Activated B cell treated with CpG ODN at 0.5 μM for 24 hours (primary cell): ENCODE data around the gene ZBTB45. TPM values are rescaled to one million over a fixed set of nuclear protein-coding genes. Genes with fewer than 3 reads are reported as not detected.

Experiments used
- ATAC-seq: fragments of 200-7000 bp; cut with Tn5 transposase; one replicate; pipeline ENCODE4 v1.10.0; 2021; ENCODE audit warnings: low read depth, mild to moderate bottlenecking, moderate library complexity
- CTCF ChIA-PET: fragments of 350-600 bp; sonication (Branson Sonifier 250); formaldehyde crosslinking; loops from one replicate; lab custom pipeline; 2021; ENCODE audit warnings: antibody characterized with exemption; lab: Charles Lee
- POLR2A ChIA-PET: fragments of 350-600 bp; sonication (Branson Sonifier 250); formaldehyde crosslinking; loops from one replicate; lab custom pipeline; 2021; ENCODE audit warnings: antibody characterized with exemption; lab: Charles Lee
- DNase-seq: peaks from one replicate; pipeline ENCODE4 v3.0.0; 2022
- H3K27ac Mint-ChIP-seq: one replicate; pipeline ENCODE4 v1.8.0; 2020; ENCODE audit warnings: mixed read lengths
- H3K27me3 Mint-ChIP-seq: one replicate; pipeline ENCODE4 v1.8.0; 2021; ENCODE audit warnings: mixed read lengths
- H3K36me3 Mint-ChIP-seq: one replicate; pipeline ENCODE4 v1.8.0; 2021; ENCODE audit warnings: low read depth, mixed read lengths
- H3K4me1 Mint-ChIP-seq: one replicate; pipeline ENCODE4 v1.8.0; 2021; ENCODE audit warnings: mixed read lengths
- H3K4me3 Mint-ChIP-seq: one replicate; pipeline ENCODE4 v1.8.0; 2020; ENCODE audit warnings: mild to moderate bottlenecking, mixed read lengths
- H3K9me3 Mint-ChIP-seq: one replicate; pipeline ENCODE4 v1.8.0; 2020; ENCODE audit warnings: mixed read lengths
- intact Hi-C: fragments of 100-400 bp; cut with micrococcal nuclease; formaldehyde crosslinking; loops from one replicate; pipeline ENCODE4 v1.15.1; 2024
- total RNA-seq: library from RNA; stranded (reverse); gene quantifications from 2 replicates; pipeline ENCODE4 v1.2.3, GENCODE V29; 2022
- TF ChIP-seq, protein P1 (sequence below): fragments of 200-600 bp; IDR thresholded peaks from one replicate; pipeline ENCODE4 v1.8.0; 2022; ENCODE audit warnings: antibody characterized with exemption, mild to moderate bottlenecking

ZBTB45 gene
- total RNA-seq, 1 donor from 2014 or later, result 20.2 TPM

DNA sequence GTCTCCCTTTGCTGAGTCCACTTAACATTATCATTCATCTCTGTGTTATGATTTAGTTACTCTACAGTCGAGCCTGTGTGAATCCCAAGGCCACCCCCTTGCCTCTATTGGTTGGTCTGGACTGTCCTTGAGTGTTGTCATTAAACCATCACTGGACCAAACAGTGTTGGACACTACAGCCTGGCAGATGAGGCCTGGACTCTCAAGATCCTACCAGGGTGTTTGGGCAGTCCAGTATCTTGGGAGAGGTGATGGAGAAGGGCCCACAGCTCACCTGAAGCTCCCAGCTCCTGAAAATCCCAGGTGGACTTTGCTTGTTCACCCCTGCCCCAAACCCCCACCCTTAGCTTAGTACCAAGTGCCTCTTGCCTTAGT lies 31.5 kb upstream of the ZBTB45 start:
- H3K9me3 Mint-ChIP-seq, result no peaks in the 10 kb centered on the region
- H3K27ac Mint-ChIP-seq, result peak overlapping the region; percentile 41
- H3K4me1 Mint-ChIP-seq, result peaks cover 36% of the 10 kb centered on the region
- DNase-seq (no peak), ATAC-seq (no peak)
- peaks cover 89% of the 10 kb centered on the region for H3K36me3 Mint-ChIP-seq
- POLR2A ChIA-PET, result interaction anchor here (0.7 to 1.2 kb wide), 3 partner anchors 9 to 81 kb away, joined by 3 to 6 read pairs (median 4); partner anchors contain the start of gene ZBTB45
- H3K4me3 Mint-ChIP-seq, result no peak overlapping the region
- CTCF ChIA-PET, result no interaction called here
- TF ChIP-seq, protein P1, sequence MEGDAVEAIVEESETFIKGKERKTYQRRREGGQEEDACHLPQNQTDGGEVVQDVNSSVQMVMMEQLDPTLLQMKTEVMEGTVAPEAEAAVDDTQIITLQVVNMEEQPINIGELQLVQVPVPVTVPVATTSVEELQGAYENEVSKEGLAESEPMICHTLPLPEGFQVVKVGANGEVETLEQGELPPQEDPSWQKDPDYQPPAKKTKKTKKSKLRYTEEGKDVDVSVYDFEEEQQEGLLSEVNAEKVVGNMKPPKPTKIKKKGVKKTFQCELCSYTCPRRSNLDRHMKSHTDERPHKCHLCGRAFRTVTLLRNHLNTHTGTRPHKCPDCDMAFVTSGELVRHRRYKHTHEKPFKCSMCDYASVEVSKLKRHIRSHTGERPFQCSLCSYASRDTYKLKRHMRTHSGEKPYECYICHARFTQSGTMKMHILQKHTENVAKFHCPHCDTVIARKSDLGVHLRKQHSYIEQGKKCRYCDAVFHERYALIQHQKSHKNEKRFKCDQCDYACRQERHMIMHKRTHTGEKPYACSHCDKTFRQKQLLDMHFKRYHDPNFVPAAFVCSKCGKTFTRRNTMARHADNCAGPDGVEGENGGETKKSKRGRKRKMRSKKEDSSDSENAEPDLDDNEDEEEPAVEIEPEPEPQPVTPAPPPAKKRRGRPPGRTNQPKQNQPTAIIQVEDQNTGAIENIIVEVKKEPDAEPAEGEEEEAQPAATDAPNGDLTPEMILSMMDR, result no peak
- intact Hi-C loops, result no loop called here
- no peaks in the 10 kb centered on the region for H3K27me3 Mint-ChIP-seq

DNA sequence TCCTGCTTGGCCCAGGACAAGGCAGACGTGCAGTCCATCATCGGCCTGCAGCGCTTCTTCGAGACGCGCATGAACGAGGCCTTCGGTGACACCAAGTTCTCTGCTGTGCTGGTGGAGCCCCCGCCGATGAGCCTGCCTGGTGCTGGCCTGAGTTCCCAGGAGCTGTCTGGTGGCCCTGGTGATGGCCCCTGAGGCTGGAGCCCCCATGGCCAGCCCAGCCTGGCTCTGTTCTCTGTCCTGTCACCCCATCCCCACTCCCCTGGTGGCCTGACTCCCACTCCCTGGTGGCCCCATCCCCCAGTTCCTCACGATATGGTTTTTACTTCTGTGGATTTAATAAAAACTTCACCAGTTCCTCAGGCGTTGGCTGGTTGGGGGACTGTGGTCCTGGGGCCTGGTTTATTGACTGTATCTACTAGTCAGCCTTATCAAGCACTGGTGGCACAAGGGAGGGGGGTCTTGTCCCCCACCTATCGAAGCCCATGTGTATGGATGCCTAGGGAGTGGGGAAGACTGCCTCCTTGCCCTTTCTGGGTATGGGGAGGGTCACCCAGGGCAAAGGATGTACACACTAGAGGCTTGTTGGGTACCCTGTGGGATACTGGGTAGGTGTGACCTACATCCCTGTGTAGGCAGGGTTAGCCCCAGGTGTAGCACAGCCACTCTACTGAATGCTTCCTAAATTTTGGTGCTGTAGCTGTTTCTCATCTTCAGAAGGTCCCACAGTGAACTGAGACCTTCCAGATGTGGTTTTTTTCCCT lies 30.9 kb upstream of the ZBTB45 start:
- peaks cover 89% of the 10 kb centered on the region for H3K36me3 Mint-ChIP-seq
- DNase-seq (no peak), ATAC-seq (no peak)
- H3K27ac Mint-ChIP-seq, result no peak overlapping the region
- H3K4me1 Mint-ChIP-seq, result peaks cover 37% of the 10 kb centered on the region
- ChIA-PET CTCF (no interaction called here), POLR2A (interaction anchor here (0.6 to 1.8 kb wide), 3 partner anchors 9 to 86 kb away, joined by 3 to 6 read pairs (median 4); no protein-coding TSS in a partner anchor)
- intact Hi-C loops, result no loop called here
- TF ChIP-seq, protein P1, result no peak
- H3K9me3 Mint-ChIP-seq, result no peaks in the 10 kb centered on the region
- H3K27me3 Mint-ChIP-seq, result no peaks in the 10 kb centered on the region
- no peak overlapping the region for H3K4me3 Mint-ChIP-seq

DNA sequence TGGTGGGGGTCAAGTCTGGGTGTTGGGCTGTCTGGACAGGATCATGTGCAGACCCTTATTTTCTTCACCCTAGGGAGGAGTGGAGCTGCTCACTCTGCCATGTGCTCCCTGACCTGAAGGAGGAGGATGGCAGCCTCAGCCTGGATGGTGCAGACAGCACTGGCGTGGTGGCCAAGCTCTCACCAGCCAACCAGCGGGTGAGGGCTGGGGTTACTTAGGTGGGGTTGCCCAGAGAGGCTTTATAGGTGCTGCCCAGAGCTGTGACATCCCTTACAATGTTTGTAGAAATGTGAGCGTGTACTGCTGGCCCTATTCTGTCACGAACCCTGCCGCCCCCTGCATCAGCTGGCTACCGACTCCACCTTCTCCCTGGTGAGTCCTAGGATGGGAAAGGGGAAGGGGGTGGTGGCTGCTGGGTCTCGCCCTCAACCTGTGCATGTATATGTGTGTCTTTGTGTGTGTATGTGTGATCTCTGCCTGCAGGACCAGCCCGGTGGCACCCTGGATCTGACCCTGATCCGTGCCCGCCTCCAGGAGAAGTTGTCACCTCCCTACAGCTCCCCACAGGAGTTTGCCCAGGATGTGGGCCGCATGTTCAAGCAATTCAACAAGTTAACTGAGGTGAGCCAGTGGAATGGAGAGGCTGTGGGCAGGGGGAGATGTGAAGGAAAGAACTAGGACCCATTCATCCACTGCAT lies 30.2 kb upstream of the ZBTB45 start:
- Mint-ChIP-seq H3K9me3 (no peaks in the 10 kb centered on the region), H3K27ac (no peak overlapping the region), H3K27me3 (no peaks in the 10 kb centered on the region), H3K36me3 (peaks cover 89% of the 10 kb centered on the region), H3K4me3 (no peak overlapping the region), H3K4me1 (peaks cover 35% of the 10 kb centered on the region)
- DNase-seq (no peak), ATAC-seq (no peak)
- ChIA-PET POLR2A (interaction anchor here (0.6 to 1.8 kb wide), 3 partner anchors 9 to 85 kb away, joined by 3 to 6 read pairs (median 3); partner anchors contain the start of gene UBE2M), CTCF (no interaction called here)
- intact Hi-C loops, result no loop called here
- TF ChIP-seq, protein P1, result no peak

DNA sequence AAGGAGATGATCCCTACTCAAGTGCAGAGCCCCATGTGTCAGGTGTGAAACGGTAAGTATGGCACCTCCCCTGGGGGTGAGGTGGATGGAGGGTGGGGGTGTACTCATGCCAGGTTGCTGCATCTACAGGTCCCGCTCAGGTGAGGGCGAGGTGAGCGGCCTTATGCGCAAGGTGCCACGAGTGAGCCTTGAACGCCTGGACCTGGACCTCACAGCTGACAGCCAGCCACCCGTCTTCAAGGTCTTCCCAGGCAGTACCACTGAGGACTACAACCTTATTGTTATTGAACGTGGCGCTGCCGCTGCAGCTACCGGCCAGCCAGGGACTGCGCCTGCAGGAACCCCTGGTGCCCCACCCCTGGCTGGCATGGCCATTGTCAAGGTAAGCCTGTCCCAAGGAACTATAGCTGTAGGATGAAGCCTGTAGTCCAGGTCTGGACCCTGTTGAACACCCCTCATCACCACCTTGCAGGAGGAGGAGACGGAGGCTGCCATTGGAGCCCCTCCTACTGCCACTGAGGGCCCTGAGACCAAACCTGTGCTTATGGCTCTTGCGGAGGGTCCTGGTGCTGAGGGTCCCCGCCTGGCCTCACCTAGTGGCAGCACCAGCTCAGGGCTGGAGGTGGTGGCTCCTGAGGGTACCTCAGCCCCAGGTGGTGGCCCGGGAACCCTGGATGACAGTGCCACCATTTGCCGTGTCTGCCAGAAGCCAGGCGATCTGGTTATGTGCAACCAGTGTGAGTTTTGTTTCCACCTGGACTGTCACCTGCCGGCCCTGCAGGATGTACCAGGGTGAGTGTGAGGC lies 29.5 kb upstream of the ZBTB45 start:
- H3K4me1 Mint-ChIP-seq, result peaks cover 27% of the 10 kb centered on the region
- no peak for DNase-seq
- ATAC-seq, result no peak
- ChIA-PET CTCF (no interaction called here), POLR2A (interaction anchor here (1.0 to 1.8 kb wide), 2 partner anchors 9 to 11 kb away, joined by 3 to 6 read pairs; partner anchors contain the start of gene UBE2M)
- peaks cover 85% of the 10 kb centered on the region for H3K36me3 Mint-ChIP-seq
- intact Hi-C loops, result no loop called here
- no peak overlapping the region for H3K4me3 Mint-ChIP-seq
- TF ChIP-seq, protein P1, result no peak
- H3K9me3 Mint-ChIP-seq, result no peaks in the 10 kb centered on the region
- no peak overlapping the region for H3K27ac Mint-ChIP-seq
- H3K27me3 Mint-ChIP-seq, result no peaks in the 10 kb centered on the region
